HG02798 (cell line): ENCODE data around the gene NUP153.
"Not testable (repeated sequence)": the region's sequence is repeated elsewhere in the genome, so short reads cannot be mapped to it uniquely, and the experiment has no call there.

Experiments used
- ATAC-seq: cut with Tn5 transposase; IDR thresholded peaks from one replicate; pipeline ENCODE4 v1.9.1; 2021; ENCODE audit warnings: mild to moderate bottlenecking; ENCODE audit not compliant: unreplicated experiment, poor library complexity

Gene NUP153

GRCh38 chr6:17621003-17621402, 85.7 kb downstream of the NUP153 start:
- peak; percentile 81 for ATAC-seq

GRCh38 chr6:17615794-17616193, 90.9 kb downstream of the NUP153 start:
- ATAC-seq = no peak

- no peak for ATAC-seq
Measured at GRCh38 chr6:17612048-17612447, 94.7 kb downstream of the NUP153 start.

- no peak for ATAC-seq
Measured at GRCh38 chr6:17610835-17611234, 95.9 kb downstream of the NUP153 start.

GRCh38 chr6:17606606-17607005, 100.1 kb downstream of the NUP153 start:
- ATAC-seq = no peak

GRCh38 chr6:17602888-17603287, 103.8 kb downstream of the NUP153 start:
- no peak for ATAC-seq

GRCh38 chr6:17601386-17601703, 105.4 kb downstream of the NUP153 start:
- no peak for ATAC-seq

GRCh38 chr6:17600527-17601385, 106.0 kb downstream of the NUP153 start:
- peak; percentile 58 for ATAC-seq

- peak; percentile 93 for ATAC-seq
Measured at GRCh38 chr6:17599877-17600526, 106.7 kb downstream of the NUP153 start, which contains the start of gene FAM8A1. FAM8A1 (plus strand) TSS chr6:17600302; CDS start chr6:17600410, 108 bp downstream.

GRCh38 chr6:17596085-17596484, 110.6 kb downstream of the NUP153 start:
- ATAC-seq = no peak

GRCh38 chr6:17593246-17593645, 113.5 kb downstream of the NUP153 start:
- ATAC-seq = no peak

GRCh38 chr6:17591287-17591686, 115.4 kb downstream of the NUP153 start:
- no peak for ATAC-seq

- ATAC-seq = no peak
Measured at GRCh38 chr6:17589406-17590096, 117.2 kb downstream of the NUP153 start.

GRCh38 chr6:17588011-17588410, 118.7 kb downstream of the NUP153 start:
- ATAC-seq = no peak

- not testable (repeated sequence) for ATAC-seq
Measured at GRCh38 chr6:17586623-17587022, 120.1 kb downstream of the NUP153 start.

GRCh38 chr6:17585766-17586490, 120.8 kb downstream of the NUP153 start:
- peak; percentile 39 for ATAC-seq

- ATAC-seq = peak; percentile 47
Measured at GRCh38 chr6:17584241-17584803, 122.4 kb downstream of the NUP153 start.

- no peak for ATAC-seq
Measured at GRCh38 chr6:17583811-17584210, 122.9 kb downstream of the NUP153 start.

GRCh38 chr6:17581282-17581681, 125.4 kb downstream of the NUP153 start:
- not testable (repeated sequence) for ATAC-seq

GRCh38 chr6:17580518-17581048, 126.1 kb downstream of the NUP153 start:
- peak; percentile 67 for ATAC-seq
